NB4 (cell line): ENCODE results near the gene APOC3.

Source experiments
- DNase-seq: peaks from one replicate; pipeline ENCODE4 v3.0.0; 2010; ENCODE audit warnings: low read depth
- H3K4me3 ChIP-seq: one replicate; pipeline ENCODE4 v1.5.1; 2011; ENCODE audit warnings: mild to moderate bottlenecking, low read depth, low read length, moderate library complexity
- MYC ChIP-seq: IDR thresholded peaks from 2 replicates; pipeline ENCODE4 v1.6.1; 2011; ENCODE audit warnings: low read depth, low read length
- POLR2A ChIP-seq: IDR thresholded peaks from 2 replicates; pipeline ENCODE4 v1.6.1; 2011; ENCODE audit warnings: mild to moderate bottlenecking; ENCODE audit not compliant: insufficient read length; ENCODE audit errors: extremely low read depth
- TF ChIP-seq, protein P1 (sequence below): IDR thresholded peaks from 2 replicates; pipeline ENCODE4 v1.6.1; 2011; ENCODE audit warnings: low read depth, low read length
- TF ChIP-seq, protein P2 (sequence below): IDR thresholded peaks from one replicate; pipeline ENCODE4 v1.5.1; 2012; ENCODE audit warnings: low read depth, low read length

Gene APOC3

DNA sequence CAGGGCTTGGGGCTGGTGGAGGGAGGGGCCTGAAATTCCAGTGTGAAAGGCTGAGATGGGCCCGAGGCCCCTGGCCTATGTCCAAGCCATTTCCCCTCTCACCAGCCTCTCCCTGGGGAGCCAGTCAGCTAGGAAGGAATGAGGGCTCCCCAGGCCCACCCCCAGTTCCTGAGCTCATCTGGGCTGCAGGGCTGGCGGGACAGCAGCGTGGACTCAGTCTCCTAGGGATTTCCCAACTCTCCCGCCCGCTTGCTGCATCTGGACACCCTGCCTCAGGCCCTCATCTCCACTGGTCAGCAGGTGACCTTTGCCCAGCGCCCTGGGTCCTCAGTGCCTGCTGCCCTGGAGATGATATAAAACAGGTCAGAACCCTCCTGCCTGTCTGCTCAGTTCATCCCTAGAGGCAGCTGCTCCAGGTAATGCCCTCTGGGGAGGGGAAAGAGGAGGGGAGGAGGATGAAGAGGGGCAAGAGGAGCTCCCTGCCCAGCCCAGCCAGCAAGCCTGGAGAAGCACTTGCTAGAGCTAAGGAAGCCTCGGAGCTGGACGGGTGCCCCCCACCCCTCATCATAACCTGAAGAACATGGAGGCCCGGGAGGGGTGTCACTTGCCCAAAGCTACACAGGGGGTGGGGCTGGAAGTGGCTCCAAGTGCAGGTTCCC, at the start of gene APOC3:
TSS of gene APOC3 (plus strand) at position 383 of the 659 bp plus-strand sequence. CDS start 676 bp downstream, outside the sequence.
- TF ChIP-seq MYC (no peak), POLR2A (no peak)
- TF ChIP-seq, protein P1, sequence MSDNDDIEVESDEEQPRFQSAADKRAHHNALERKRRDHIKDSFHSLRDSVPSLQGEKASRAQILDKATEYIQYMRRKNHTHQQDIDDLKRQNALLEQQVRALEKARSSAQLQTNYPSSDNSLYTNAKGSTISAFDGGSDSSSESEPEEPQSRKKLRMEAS = no peak
- TF ChIP-seq, protein P2, sequence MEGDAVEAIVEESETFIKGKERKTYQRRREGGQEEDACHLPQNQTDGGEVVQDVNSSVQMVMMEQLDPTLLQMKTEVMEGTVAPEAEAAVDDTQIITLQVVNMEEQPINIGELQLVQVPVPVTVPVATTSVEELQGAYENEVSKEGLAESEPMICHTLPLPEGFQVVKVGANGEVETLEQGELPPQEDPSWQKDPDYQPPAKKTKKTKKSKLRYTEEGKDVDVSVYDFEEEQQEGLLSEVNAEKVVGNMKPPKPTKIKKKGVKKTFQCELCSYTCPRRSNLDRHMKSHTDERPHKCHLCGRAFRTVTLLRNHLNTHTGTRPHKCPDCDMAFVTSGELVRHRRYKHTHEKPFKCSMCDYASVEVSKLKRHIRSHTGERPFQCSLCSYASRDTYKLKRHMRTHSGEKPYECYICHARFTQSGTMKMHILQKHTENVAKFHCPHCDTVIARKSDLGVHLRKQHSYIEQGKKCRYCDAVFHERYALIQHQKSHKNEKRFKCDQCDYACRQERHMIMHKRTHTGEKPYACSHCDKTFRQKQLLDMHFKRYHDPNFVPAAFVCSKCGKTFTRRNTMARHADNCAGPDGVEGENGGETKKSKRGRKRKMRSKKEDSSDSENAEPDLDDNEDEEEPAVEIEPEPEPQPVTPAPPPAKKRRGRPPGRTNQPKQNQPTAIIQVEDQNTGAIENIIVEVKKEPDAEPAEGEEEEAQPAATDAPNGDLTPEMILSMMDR = no peak
- no peak for DNase-seq
- no peak within 1 kb of the TSS for H3K4me3 ChIP-seq

DNA sequence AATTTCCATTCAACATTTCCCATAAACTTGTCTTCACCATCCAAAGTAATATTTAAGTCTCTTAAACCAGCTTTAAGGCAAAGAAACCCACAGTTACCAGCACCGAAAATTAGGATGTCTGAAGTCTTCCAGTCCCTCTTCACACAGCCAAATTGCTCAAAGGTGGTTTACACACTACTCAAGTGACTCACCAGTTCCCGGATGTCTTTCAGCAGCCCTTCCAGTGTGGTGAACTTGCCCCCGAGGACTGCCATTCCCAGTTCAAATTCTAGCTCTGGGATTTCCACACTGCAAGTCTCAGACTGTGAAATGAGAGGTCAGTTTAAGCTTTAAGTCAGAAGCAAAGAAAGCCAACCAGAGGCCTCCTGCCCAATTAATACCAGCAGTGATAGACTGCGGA, 47.0 kb upstream of the APOC3 start:
- H3K4me3 ChIP-seq = no peak overlapping the region
- no peak for DNase-seq
- TF ChIP-seq POLR2A = no peak
- TF ChIP-seq, protein P2 = no peak

DNA sequence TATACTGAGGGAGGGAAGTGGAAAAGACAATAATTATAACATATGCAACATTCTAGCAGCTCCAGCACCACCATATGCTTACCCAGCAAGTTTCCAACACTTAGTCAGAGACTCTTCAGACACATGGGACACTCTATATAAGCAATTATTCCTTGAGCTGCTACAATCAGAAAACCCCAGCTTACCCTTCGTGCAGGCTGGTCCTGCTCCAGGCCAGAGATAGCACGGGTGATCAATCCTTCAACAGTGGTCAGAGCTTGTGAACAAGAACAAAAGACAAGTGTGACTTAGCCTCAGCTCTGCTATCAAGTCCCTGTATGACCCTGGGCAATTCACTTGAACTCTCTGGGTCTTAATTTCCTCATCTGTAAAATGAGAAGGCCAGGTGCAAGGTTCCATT, 43.4 kb upstream of the APOC3 start:
- peak overlapping the region; percentile 98 for H3K4me3 ChIP-seq
- no peak for TF ChIP-seq POLR2A
- TF ChIP-seq MYC = no peak
- TF ChIP-seq, protein P2 = no peak
- TF ChIP-seq, protein P1 = no peak

DNA sequence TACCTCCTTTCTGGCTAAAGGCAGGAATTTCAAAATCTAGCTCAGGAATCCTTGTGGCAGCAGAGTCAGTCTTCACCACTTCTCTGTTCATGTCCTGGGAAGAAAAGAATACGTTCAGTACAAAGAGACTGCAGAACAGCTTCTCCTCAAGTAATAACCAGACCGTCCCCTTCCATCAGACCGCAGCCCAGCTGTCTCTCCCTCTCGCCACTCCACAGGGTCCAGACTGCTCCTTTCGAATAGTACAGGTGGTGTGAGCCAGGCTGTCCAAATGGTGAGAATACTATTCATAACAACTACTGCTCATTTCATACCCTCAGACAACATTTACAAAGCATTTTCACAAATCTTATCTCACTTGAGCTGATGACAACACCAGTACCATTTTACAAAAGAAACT, 42.7 kb upstream of the APOC3 start:
- peak overlapping the region; percentile 98 for H3K4me3 ChIP-seq
- no peak for DNase-seq
- TF ChIP-seq MYC = no peak
- TF ChIP-seq, protein P1 = no peak
- TF ChIP-seq, protein P2 = no peak
- no peak for TF ChIP-seq POLR2A

More for the DNA sequence above, 43.4 kb upstream of the APOC3 start:
- no peak for DNase-seq

DNA sequence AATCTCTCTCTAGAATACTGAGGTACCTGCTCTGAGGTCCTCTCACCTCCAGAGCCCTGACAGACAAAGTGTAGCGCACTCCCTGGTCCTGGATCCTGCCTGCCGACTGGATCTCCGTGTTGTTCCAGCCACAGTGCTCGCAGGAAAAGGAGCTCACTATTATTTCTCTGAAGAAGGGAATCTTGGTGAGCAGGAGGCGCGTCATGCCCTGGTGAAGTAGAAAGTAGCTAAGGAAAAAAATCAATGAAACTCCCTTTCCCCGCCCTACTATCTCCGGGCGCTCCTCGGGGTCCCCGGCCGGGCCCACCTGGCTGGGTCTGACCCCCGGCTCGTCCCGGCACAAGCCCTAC, 42.3 kb upstream of the APOC3 start:
- H3K4me3 ChIP-seq = peak overlapping the region; percentile 98
- TF ChIP-seq, protein P1 = no peak
- no peak for TF ChIP-seq POLR2A
- TF ChIP-seq MYC = no peak
- TF ChIP-seq, protein P2 = no peak
- no peak for DNase-seq
